Measurements from ENCODE around the gene GFY.

GFY gene

DNA sequence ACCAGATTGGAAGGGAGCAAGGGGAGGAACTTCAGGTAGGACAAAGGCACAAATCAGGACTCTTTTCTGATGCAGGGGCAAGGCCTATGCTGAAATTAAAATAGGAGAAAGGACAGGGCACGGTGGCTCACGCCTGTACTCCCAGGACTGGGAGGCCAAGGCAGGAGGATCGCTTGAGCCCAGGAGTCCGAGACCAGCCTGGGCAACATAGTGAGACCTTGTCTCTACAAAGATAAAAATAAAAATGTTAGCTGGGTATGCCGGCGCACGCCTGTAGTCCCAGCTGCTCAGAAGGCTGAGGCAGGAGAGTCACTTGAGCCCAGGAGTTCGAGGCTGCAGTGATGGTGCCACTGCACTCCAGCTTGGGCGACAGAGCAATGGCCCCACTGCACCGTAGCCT lies 10.5 kb downstream of the GFY start:
- no peak overlapping the region for H3K9ac ChIP-seq (ENCODE audit: low read length)
- H2AFZ ChIP-seq (ENCODE audit: low read depth, low read length, severe bottlenecking): no peak overlapping the region
- H3K4me3 ChIP-seq (ENCODE audit: insufficient read depth, low read length, poor library complexity, severe bottlenecking): no peak overlapping the region
- no peak overlapping the region for H3K27ac ChIP-seq (ENCODE audit: low read depth, low read length)
- no peaks in the 10 kb centered on the region for H3K9me3 ChIP-seq (ENCODE audit: insufficient read depth, low read length)
- no peaks in the 10 kb centered on the region for H4K20me1 ChIP-seq (ENCODE audit: low read depth, low read length)
- no peaks in the 10 kb centered on the region for H3K79me2 ChIP-seq (ENCODE audit: insufficient read depth, low read length)
- H3K27me3 ChIP-seq (ENCODE audit: low read length): no peaks in the 10 kb centered on the region
- H3K9me2 ChIP-seq (replicated peaks; ENCODE audit: insufficient read depth, low read length): no peaks in the 10 kb centered on the region
- no peak for TF ChIP-seq EZH2phosphoT487 (conservative IDR thresholded peaks at IDR 0.05; ENCODE audit: low read length)
- TF ChIP-seq, protein P1, sequence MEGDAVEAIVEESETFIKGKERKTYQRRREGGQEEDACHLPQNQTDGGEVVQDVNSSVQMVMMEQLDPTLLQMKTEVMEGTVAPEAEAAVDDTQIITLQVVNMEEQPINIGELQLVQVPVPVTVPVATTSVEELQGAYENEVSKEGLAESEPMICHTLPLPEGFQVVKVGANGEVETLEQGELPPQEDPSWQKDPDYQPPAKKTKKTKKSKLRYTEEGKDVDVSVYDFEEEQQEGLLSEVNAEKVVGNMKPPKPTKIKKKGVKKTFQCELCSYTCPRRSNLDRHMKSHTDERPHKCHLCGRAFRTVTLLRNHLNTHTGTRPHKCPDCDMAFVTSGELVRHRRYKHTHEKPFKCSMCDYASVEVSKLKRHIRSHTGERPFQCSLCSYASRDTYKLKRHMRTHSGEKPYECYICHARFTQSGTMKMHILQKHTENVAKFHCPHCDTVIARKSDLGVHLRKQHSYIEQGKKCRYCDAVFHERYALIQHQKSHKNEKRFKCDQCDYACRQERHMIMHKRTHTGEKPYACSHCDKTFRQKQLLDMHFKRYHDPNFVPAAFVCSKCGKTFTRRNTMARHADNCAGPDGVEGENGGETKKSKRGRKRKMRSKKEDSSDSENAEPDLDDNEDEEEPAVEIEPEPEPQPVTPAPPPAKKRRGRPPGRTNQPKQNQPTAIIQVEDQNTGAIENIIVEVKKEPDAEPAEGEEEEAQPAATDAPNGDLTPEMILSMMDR (IDR thresholded peaks at IDR 0.05; ENCODE audit: insufficient read depth, low read length, poor library complexity, severe bottlenecking): no peak
- H3K36me3 ChIP-seq (ENCODE audit: low read length): no peaks in the 10 kb centered on the region
- no peak overlapping the region for H3K4me2 ChIP-seq (ENCODE audit: low read depth, low read length, poor library complexity, severe bottlenecking)
- H3F3A ChIP-seq (ENCODE audit: insufficient read depth): no peaks in the 10 kb centered on the region

DNA sequence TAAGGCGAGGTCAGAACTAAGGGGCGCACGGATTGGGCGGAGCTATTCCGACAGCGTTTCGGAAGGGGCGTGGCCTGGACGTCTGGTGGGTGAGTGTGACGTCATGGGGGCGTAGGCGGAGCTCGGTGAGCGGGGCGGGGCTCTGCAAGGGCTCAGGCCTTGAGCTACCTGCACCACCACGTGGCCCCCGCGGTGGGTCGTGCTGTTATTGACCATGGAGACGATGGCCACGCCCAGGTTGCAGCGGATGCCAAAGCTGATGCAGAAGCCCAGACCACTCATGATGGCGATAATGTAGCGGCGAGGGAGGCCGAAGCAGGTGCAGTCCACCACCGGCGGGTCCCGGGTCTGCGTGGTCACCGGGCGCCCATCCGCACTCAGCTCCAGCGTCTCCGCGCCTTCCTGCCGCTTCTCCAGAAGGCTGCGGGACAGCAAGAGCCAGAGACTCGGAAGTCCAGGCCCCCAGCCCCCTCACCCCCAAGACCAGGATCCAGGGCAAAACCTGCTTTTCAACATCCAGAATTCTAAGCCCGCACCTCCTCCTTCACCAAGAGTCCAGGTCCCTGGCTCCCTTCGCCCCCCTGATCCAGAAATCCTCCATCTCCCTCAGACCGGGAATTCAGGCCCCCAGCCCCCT lies 11.3 kb downstream of the GFY start:
- Histone ChIP-seq H3K9ac (ENCODE audit: low read length) (no peak overlapping the region), H3K4me3 (ENCODE audit: insufficient read depth, low read length, poor library complexity, severe bottlenecking) (no peak overlapping the region), H3K36me3 (ENCODE audit: low read length) (no peaks in the 10 kb centered on the region), H3K27me3 (ENCODE audit: low read length) (no peaks in the 10 kb centered on the region), H3K9me3 (ENCODE audit: insufficient read depth, low read length) (no peaks in the 10 kb centered on the region), H4K20me1 (ENCODE audit: low read depth, low read length) (no peaks in the 10 kb centered on the region), H3K79me2 (ENCODE audit: insufficient read depth, low read length) (no peaks in the 10 kb centered on the region), H2AFZ (ENCODE audit: low read depth, low read length, severe bottlenecking) (no peak overlapping the region), H3K4me2 (ENCODE audit: low read depth, low read length, poor library complexity, severe bottlenecking) (no peak overlapping the region), H3K27ac (ENCODE audit: low read depth, low read length) (no peak overlapping the region), H3K9me2 (replicated peaks; ENCODE audit: insufficient read depth, low read length) (no peaks in the 10 kb centered on the region), H3F3A (ENCODE audit: insufficient read depth) (no peaks in the 10 kb centered on the region)
- TF ChIP-seq EZH2phosphoT487 (conservative IDR thresholded peaks at IDR 0.05; ENCODE audit: low read length): no peak

DNA sequence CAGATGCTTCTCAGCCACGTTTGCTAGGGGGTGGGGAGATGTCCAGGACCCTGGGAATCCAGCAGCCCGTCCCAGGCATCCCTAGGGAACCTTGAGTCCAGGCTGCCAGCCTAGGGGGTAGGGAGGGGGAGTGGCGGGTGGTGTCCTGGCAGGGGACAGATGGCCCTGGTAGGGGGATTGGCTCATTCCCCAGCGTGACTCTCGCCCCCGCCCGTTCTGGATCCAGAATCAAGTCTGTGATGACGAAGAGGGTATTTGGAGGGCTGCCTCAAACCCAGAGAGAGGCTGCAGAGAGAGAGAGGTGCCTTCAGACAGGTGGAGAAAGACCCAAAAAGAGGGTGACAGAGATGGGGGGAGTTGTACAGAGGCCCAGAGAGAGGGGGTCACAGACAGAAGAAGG lies 12.0 kb downstream of the GFY start:
- Histone ChIP-seq H3K79me2 (ENCODE audit: insufficient read depth, low read length) (no peaks in the 10 kb centered on the region), H4K20me1 (ENCODE audit: low read depth, low read length) (no peaks in the 10 kb centered on the region), H3K9me2 (replicated peaks; ENCODE audit: insufficient read depth, low read length) (no peaks in the 10 kb centered on the region), H3K36me3 (ENCODE audit: low read length) (no peaks in the 10 kb centered on the region), H2AFZ (ENCODE audit: low read depth, low read length, severe bottlenecking) (no peak overlapping the region), H3F3A (ENCODE audit: insufficient read depth) (no peaks in the 10 kb centered on the region), H3K9me3 (ENCODE audit: insufficient read depth, low read length) (no peaks in the 10 kb centered on the region), H3K9ac (ENCODE audit: low read length) (no peak overlapping the region), H3K27ac (ENCODE audit: low read depth, low read length) (no peak overlapping the region), H3K27me3 (ENCODE audit: low read length) (no peaks in the 10 kb centered on the region), H3K4me3 (ENCODE audit: insufficient read depth, low read length, poor library complexity, severe bottlenecking) (no peak overlapping the region), H3K4me2 (ENCODE audit: low read depth, low read length, poor library complexity, severe bottlenecking) (no peak overlapping the region)
- TF ChIP-seq EZH2phosphoT487 (conservative IDR thresholded peaks at IDR 0.05; ENCODE audit: low read length): no peak
- TF ChIP-seq, protein P1 (IDR thresholded peaks at IDR 0.05; ENCODE audit: insufficient read depth, low read length, poor library complexity, severe bottlenecking): no peak

DNA sequence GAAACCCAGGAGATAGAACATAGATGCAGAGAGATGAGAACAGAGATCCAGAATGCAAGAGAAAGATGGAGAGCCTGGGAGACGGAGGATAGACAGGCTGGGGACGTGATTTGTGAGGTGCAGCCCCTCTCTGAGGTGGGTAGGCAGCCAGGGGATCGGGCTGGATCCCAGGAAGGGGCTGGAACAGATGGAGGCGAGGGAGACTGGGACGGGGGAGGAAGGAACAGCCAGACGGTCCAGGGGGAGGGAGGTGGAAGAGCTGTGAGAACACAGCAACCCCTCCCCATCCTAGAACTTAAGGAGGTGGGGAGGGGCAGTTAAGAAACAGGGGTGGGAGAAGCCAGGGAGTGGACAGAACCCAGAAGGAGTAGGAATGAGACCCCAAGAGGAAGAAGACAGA lies 13.1 kb downstream of the GFY start:
- no peak overlapping the region for H3K9ac ChIP-seq (ENCODE audit: low read length)
- H3K9me3 ChIP-seq (ENCODE audit: insufficient read depth, low read length): no peaks in the 10 kb centered on the region
- no peaks in the 10 kb centered on the region for H4K20me1 ChIP-seq (ENCODE audit: low read depth, low read length)
- no peak overlapping the region for H3K4me3 ChIP-seq (ENCODE audit: insufficient read depth, low read length, poor library complexity, severe bottlenecking)
- no peak overlapping the region for H2AFZ ChIP-seq (ENCODE audit: low read depth, low read length, severe bottlenecking)
- no peaks in the 10 kb centered on the region for H3F3A ChIP-seq (ENCODE audit: insufficient read depth)
- H3K27ac ChIP-seq (ENCODE audit: low read depth, low read length): no peak overlapping the region
- no peak overlapping the region for H3K4me2 ChIP-seq (ENCODE audit: low read depth, low read length, poor library complexity, severe bottlenecking)
- no peaks in the 10 kb centered on the region for H3K79me2 ChIP-seq (ENCODE audit: insufficient read depth, low read length)
- no peaks in the 10 kb centered on the region for H3K9me2 ChIP-seq (replicated peaks; ENCODE audit: insufficient read depth, low read length)
- TF ChIP-seq, protein P1 (IDR thresholded peaks at IDR 0.05; ENCODE audit: insufficient read depth, low read length, poor library complexity, severe bottlenecking): no peak
- no peak for TF ChIP-seq EZH2phosphoT487 (conservative IDR thresholded peaks at IDR 0.05; ENCODE audit: low read length)
- H3K36me3 ChIP-seq (ENCODE audit: low read length): no peaks in the 10 kb centered on the region
- H3K27me3 ChIP-seq (ENCODE audit: low read length): no peaks in the 10 kb centered on the region

Data from SU-DHL-6 (cell line).